Transverse colon (tissue), 4 donors: ENCODE measurements around the gene CPEB1.

Experiments
- CTCF ChIP-seq, 5 experiments: fragments of 200-600 bp in 3 of 5; fragments of 450-650 bp in 2 of 5; sonication (generic) in 3 of 5; IDR thresholded peaks; 1 replicate in 2 of 5; 2 replicates in 3 of 5; pipeline ENCODE4 v1.5.1; 2016 to 2017; ENCODE audit warnings: antibody characterized with exemption in 5 of 5, inconsistent platforms in 3 of 5, mild to moderate bottlenecking in 2 of 5, moderate library complexity in 1 of 5
- EP300 ChIP-seq: sonication (generic); formaldehyde crosslinking; IDR thresholded peaks from one replicate; pipeline ENCODE4 v1.6.1; 2017; ENCODE audit warnings: antibody characterized with exemption, low read depth
- POLR2A ChIP-seq: fragments of 450-650 bp; IDR thresholded peaks from one replicate; pipeline ENCODE4 v1.6.1; 2016; ENCODE audit warnings: antibody characterized with exemption, mild to moderate bottlenecking, moderate library complexity
- POLR2AphosphoS5 ChIP-seq, 3 donors: sonication (generic); formaldehyde crosslinking; IDR thresholded peaks; one replicate each; pipeline ENCODE4 v1.6.1; 2016; ENCODE audit warnings: antibody characterized with exemption in 3 of 3

DNA sequence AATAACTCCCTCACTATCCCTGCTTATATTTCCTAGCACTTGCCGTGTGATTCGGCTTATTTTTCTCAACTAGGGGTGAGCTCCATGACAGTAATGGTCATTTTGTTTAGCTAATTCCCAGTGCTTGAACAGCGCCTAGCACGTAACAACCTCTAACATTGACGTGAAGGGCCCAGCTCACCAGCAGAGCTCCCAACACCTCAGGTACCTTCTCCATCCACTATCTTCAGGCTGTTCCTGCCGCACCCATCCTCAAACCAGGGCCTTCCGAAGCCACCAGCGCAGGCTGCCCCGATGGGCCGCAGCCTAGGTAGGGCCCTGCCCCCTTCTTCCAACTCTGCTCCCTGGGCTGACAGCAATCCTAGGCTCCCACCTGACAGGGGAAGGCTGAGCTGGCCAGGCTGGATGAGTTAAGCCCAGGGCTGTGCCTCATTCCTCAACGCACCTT lies 106.2 kb downstream of the CPEB1 start:
- TF ChIP-seq CTCF (IDR thresholded peaks at IDR 0.05) (no peak), EP300 (no peak), POLR2AphosphoS5 (IDR thresholded peaks at IDR 0.05) (no peak), POLR2A (no peak)
